ENCODE results near the gene GRM7.

GRM7 gene

DNA sequence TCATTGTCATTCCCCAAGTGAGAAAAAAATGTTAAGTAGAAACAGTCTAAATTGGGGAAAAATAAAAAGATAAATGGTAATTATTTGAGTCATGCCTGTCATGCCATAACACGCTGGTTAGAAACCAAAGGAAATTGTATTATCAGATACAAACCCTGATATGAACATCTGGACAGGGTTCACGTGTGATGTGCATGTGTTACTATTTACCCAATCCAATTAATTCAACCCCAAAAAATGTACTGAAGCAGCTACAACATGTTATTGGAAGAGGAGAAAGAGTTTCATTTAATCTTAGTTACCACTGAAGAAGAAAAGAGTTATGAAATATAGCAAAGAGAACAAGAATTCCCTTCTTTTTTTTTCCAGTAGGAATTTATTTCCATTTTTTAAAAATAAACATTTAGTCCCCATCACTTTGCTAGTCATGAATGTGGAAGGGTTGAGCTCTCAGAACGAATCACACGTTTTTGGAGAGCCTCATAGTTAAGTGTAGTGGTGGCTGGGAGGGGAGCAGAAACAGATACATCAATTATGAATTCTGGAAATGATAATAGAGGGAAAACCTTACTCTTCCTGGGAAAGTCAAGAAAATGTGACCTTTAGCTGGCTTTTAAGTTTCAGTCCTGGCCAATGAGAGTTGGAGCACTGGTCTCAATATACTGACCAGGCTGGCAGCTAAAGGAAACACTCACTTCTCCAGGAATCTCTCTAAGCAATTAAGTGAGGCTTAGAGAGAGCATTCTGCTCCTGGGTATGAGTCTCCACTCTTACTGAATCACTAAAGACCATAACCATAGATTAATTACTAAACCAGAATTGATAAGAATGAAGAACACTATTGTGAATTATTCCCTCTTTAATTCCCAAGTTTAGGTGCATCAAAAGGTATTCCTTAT is 796.5 kb downstream of the GRM7 start:
- no peak overlapping the region for H3K4me3 ChIP-seq (ENCODE audit: low read length)
- no peak for DNase-seq (ENCODE audit: low read depth, low spot score)

DNA sequence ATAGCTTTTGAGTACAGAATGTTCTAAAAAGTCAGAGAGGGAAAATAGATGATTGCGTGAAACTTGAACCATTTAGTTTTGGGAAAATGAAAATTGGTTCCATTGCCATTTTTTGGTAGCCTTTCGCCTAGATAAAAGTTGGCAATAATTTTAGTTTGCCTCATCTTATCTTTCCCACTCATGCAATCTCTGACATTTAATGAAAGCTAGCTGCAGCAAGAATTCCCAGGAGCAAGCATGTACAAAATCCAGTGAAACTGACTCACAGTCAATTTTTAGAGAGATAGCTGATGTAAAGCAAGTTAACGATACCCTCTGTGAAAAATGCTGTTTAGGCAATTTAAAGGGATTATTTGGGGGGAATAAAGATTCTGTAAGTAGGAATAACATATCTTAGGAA is 797.4 kb downstream of the GRM7 start:
- no peak overlapping the region for H3K4me3 ChIP-seq (ENCODE audit: low read length)
- no peak for DNase-seq (ENCODE audit: low read depth, low spot score)

DNA sequence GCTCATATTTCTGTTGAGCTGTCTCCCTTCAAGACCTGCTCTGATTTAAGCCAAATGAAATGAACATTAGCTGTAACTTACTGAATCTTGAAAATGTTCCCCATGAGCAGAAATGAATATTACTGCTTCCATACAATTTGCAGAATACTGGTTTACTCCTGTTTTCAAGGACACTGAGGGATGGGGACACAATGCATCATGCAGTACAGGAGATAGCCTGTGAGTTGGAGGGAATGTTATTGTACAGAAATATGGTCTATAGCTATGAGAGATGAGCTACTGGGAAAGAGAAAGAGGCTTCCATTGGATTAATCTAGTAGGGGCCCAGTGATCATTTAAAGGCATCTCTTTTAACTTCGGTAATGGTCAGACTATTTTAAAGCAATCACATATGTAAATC is 798.2 kb downstream of the GRM7 start:
- no peak for DNase-seq (ENCODE audit: low read depth, low spot score)

DNA sequence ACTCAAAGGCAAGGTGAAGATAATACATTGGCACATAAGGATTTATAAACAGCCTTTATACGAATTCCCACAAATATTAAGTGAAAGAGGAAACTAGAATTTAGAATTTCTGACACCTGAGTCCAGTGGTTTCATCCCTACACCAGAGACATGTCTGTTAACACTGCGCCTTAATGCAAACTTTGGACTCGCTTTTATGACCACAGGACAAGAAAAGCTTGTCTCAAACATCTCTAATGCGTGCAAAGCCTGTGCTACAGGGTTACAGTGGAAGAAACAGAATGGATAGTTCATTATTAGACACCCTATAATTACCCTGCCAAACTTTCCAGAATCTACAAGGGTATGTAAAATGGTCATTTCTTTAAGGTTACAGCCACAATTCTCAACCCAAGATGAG is 802.9 kb downstream of the GRM7 start:
- H3K4me3 ChIP-seq (ENCODE audit: low read length) = no peak overlapping the region
- no peak for DNase-seq (ENCODE audit: low read depth, low spot score)

More for the DNA sequence above, 798.2 kb downstream of the GRM7 start:
- no peak overlapping the region for H3K4me3 ChIP-seq (ENCODE audit: low read length)

DNA sequence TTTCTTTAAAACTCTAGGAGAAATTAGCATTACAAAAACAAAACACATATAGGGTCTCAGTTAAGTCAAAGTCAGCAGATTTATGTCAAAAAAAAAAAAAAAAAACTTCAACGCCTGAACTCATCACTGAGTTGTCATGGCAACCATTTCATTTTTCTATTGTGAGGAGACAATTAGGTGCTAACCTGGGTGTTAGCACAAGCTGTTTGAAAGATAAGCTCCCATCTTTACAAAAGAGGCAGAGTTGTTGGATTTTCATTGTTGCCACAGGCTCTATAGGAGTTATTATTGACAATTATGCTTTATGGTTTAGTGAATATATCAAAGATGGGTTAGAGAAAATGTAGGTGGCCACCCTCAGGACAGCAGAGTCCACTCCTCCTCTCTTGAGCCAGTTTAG is 806.9 kb downstream of the GRM7 start:
- H3K4me3 ChIP-seq (ENCODE audit: low read length) = no peak overlapping the region
- DNase-seq (ENCODE audit: low read depth, low spot score) = no peak

DNA sequence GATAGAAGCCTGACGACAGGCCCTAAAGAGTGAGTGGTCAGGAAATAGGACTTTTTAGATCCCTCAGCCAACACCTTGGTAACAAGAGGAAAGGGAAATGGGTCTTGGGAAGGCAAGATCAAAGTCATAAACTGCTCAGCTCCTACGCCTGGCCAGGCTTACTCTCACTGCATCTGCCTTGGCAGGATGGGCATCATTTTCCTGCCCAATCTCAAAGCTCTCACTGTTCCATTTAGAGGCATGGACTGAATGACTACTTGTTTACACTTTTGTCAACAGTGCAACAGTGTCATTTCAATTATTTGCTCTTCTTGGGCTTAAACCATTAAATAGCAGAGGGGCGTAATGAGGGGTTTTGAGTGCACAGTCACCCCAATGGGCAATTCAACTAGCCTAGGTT is 808.7 kb downstream of the GRM7 start:
- no peak overlapping the region for H3K4me3 ChIP-seq (ENCODE audit: low read length)
- no peak for DNase-seq (ENCODE audit: low read depth, low spot score)

DNA sequence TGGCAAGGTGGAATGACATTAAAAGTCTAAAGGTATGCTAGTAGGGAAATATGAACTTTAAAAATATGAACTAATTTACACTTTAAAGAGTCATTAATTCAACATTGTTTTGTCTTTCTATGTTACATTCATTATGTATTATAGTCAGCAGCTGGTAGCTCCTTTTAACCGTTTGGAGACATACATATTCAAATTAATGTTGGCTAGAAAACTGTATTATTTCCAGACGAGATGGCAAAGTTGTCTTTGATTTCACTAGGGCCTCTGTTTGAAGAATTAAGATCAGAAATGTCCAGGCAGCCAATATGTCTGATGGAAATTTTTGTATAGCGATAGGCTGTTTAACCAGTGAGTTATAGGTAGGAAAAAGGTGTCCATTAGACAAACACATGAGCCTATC is 817.6 kb downstream of the GRM7 start:
- DNase-seq (ENCODE audit: low read depth, low spot score) = no peak
- no peak overlapping the region for H3K4me3 ChIP-seq (ENCODE audit: low read length)

DNA sequence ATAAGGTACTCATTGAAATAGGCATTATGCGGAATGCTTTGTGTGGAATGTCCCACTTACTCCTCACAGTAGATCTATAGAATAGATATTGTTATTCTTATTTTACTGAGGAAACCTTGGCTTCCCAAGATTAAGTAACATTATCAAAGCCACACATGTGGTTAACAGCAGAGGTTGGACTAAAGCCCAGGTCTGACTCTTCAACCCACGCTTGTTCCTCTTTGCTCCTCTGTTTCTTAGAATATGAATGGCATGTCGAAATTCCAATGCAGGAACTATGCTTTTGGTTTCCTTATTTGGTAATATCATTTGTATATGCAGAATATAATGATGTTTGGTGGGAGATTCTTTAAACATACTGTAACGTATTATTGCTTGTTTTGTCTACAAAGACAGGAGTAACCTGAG is 821.9 kb downstream of the GRM7 start:
- H3K4me3 ChIP-seq (ENCODE audit: low read length) = no peak overlapping the region
- DNase-seq (ENCODE audit: low read depth, low spot score) = no peak

DNA sequence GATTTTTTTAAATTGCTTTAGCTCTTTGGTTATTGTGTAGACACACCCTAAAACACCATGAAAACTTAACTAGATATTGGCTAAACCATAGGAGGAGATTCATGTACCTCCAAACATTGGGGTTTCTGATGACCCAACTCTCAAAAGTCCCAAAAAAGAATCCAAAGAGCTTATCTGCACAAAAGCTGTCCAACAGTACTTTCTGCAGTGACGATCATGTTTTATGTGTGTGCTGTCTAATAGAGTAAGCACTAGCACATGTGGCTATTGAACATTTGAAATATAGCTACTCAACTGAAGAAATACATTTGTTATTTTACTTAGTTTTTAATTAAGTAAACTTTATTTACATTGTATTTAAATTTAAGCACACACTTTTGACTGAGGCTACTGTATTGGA is 822.5 kb downstream of the GRM7 start:
- no peak for DNase-seq (ENCODE audit: low read depth, low spot score)
- no peak overlapping the region for H3K4me3 ChIP-seq (ENCODE audit: low read length)

DNA sequence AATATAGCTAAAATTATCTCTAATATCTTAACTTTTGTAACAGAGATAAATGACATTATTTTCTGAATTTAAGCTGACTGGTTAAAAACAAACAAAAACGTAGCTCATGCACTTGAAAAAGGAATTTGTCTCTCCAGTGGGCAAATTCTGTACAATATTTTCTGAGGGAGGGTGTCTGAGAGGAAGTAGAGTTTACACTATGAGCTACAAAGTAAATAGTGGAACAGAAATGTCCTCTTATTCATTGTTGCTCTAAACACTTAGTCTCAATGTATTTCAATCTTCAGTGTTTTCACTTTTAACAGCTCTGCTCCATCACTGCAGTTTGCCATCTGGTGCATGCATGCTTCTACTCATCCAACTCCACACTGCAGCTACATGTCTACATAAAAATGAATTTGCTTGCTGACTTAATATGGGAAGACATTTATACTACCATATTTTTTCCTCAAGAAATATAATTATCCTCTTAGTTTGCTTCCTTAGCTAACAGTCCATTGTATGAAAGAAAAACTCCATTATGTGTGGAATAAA is 823.3 kb downstream of the GRM7 start:
- H3K4me3 ChIP-seq (ENCODE audit: low read length) = no peak overlapping the region
- no peak for DNase-seq (ENCODE audit: low read depth, low spot score)

DNA sequence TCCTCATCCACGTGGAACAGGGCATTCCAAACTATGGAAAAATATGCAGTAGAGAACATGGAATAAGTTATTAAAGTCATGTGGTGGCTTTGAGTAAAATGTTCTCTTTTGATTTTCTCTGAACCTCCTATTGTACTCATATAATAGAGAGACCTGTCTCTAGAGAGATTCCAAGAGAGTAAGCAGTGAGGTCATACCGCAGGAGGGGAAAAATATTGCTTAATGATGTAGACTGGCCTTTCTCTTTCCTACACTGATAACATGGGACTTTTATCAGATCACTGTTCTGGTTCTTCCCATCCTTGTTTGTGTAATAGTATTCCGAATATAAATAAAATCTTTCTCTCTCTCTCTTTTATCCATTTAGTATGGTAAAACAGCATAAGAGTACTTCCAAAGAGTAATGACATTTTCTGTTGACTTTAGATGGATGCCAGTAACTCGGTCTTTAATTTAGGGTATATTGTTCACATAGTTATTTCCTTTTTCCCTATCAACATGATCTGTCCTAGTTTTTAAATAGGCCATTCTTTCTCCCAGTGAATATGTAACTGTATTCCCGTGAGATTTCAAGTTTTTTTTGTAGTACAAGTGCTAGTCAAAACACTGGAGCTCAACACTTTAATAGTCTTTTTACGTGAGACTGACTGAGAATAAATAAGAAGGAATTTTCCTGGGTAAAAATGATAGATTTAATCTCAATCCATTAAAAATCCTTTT is 826.7 kb downstream of the GRM7 start:
- DNase-seq (ENCODE audit: low read depth, low spot score) = no peak

DNA sequence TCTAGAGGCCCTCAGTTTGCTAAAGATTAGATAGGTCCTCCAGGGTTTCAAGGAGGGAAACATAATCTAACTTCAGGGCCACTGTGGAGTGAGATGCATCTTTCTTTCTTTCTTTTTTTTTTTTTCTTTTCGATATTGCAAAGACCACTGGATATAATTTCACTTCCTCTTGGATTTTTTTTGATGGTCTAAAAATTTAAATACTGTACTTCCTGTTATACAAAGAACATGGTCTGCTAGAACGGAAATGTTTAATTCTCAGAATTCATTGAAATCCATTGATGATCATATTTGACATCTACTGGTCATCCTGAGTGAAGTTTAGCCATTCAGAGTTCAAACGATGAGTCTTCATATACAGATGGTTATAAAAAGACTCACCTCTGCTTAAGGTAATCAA is 832.0 kb downstream of the GRM7 start:
- DNase-seq (ENCODE audit: low read depth, low spot score) = no peak
- no peak overlapping the region for H3K4me3 ChIP-seq (ENCODE audit: low read length)

More for the DNA sequence above, 826.7 kb downstream of the GRM7 start:
- H3K4me3 ChIP-seq (ENCODE audit: low read length) = no peak overlapping the region

DNA sequence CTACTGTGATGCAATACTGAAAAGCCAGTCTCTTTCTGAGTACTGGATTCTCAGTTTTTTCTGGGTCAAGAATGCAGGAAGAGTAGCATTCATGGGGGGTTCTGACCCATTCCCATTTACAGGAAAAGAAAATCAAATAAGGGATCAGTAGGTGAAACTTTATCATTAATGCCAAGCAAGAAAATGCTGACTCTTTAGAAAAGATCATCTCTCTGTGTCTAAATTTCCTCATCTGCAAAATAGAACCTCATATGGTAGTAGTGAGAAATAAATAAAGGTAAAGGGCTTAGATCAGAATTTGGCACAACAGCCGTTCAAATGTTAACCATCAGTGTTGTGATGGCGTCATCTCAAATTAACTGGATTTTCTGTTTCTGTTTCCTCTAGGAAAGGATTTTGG is 833.1 kb downstream of the GRM7 start:
- H3K4me3 ChIP-seq (ENCODE audit: low read length) = no peak overlapping the region
- DNase-seq (ENCODE audit: low read depth, low spot score) = no peak

DNA sequence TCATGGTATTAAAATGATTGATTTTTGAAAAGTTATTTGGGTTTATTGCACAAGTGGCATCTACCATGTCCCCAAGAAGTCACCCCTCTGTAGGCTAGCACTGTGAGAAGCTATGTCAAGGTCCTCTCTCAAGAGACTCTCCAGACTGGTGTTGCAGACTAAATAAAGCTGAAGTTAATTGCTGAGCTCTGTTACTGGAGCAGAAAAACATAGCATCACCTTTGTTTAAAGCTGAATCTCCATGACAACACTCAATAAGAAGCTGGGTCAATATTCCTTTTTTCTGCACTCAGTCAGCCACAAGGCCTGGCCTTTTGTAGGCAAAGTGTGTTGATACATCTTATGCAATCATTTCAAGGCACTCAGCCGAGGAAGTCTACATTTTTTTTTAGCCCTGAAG is 834.1 kb downstream of the GRM7 start:
- no peak for DNase-seq (ENCODE audit: low read depth, low spot score)
- no peak overlapping the region for H3K4me3 ChIP-seq (ENCODE audit: low read length)

DNA sequence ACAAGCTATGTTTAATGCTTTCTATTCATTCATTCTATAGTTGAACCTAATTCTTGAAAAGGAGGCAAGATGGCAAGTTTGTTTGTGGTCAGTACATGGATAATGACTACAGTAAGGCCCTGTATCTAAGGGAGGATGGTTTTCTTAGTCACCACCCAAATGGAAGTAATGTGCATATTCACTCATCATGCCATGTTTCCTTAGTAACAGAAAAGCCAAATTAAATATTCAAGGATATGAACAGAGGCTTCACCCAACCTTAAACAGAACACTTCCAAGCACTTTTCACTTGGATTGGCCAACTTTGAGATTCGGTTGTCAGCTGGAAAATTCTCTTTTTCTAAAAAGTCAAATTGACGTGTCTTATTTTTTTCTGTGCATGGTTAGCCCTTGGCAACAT is 835.4 kb downstream of the GRM7 start:
- no peak for DNase-seq (ENCODE audit: low read depth, low spot score)
- H3K4me3 ChIP-seq (ENCODE audit: low read length) = no peak overlapping the region

DNA sequence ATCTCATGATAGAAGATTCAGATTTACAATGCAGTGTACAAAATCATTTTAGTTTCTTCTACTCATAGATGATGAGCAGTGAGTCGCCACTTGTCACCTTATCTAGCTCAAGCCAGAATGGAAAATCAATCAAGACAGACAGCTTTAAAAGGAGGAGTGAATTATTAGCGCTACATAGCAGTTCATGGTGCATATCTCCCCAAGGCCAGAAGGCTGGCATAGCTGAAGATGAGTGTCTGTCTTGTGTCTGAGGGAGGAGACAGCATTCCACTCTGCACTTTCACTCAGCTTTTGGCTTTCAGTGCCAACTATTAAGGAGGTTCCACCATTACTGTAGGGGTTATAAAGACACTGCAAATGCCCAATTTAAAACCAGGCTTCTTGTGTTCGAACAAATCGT is 836.6 kb downstream of the GRM7 start:
- no peak for DNase-seq (ENCODE audit: low read depth, low spot score)
- no peak overlapping the region for H3K4me3 ChIP-seq (ENCODE audit: low read length)

DNA sequence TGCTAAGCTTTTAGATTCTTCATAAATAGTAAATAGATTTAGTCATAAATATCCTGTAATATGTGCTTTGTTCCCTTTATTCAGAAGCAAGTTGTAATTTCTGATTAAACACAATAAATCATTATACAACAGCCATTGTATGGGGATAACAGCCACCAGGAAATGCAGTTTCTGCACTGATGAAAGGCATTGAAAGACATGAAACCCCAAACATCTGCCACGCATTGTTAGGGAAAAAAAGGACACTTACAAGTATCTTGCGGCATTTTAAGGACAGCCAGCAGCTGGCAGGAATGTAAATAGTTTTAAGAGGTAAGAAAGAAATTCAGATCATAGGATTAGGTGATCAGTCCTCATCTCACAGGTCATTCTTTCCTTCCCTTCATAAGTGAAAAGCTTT is 839.6 kb downstream of the GRM7 start:
- H3K4me3 ChIP-seq (ENCODE audit: low read length) = no peak overlapping the region
- no peak for DNase-seq (ENCODE audit: low read depth, low spot score)

DNA sequence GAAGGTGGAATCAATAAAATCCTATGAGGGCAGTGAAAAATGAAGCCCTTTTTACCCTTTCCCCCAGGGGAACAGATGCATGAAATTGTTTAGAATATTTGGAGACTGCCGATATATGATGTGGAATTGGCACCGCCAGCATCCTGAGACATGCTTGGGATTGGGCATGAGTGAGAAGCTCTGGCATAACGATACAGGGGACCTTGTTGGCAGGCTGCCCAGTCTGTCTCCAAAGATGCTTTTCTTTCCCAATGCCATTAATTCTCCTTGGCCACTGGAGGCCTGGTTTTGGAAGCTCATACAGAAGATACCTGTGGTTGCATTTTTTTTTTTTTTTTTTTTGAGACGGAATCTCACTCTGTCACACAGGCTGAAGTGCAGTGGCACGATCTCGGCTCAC is 840.1 kb downstream of the GRM7 start:
- DNase-seq (ENCODE audit: low read depth, low spot score) = no peak
- no peak overlapping the region for H3K4me3 ChIP-seq (ENCODE audit: low read length)

DNA sequence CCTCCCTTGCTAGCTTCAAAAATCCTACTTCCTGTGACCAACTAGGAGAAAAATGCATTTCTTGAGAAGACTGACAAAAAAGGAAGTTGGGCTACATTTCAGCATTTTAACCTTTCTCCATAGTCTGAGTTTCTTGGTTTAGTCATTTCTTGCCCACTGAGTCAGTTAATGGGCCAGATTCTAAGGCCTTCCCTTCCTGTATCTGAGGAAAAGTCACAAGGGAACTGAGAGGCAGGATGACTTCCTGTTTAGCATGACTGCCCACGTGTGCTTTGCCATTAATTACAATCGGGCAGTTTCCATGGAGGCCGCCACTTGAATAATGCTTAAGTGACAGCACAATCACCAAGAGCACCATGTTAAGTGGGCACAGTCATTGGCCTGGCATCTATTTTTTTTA is 846.3 kb downstream of the GRM7 start:
- H3K4me3 ChIP-seq (ENCODE audit: low read length) = no peak overlapping the region
- DNase-seq (ENCODE audit: low read depth, low spot score) = no peak

DNA sequence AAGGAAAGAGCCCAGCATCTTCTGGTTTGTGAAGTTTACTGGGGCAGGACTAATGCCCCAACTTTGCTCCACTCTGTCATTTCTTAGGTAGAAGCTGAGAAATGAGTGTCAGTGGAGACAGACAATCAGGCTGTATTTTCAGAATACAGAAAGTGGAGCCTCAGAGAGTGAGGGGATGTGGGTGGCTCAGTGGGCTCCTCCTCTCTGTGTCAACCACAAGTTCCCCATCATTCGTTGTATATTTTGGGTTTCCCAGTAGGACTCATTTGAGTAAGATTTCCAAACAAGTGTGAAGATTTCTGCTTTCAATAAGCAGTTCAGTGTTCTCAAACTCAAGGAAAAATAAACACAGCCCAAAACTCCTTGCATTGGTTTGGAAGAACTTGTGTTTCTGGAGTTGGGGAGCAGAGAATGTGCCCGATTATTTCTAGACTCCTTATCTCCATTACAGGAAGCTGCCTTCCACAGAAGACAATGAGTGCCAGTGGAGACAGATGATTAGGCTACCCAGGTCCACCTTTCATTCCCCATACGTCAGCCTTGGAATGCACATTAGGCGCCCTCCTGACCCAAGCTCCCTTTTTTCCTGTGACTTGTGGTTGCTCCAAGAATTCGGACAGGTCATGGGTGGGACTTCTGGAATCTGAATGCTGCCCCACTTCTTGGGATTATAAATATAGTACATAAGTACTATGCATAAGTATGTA is 848.6 kb downstream of the GRM7 start:
- DNase-seq (ENCODE audit: low read depth, low spot score) = no peak
- no peak overlapping the region for H3K4me3 ChIP-seq (ENCODE audit: low read length)
